IPS-NIHi7 (cell line): ENCODE data around the gene CPA4.
A peak's percentile ranks its signal among the peaks of the same experiment; 100 is the strongest.
"Not testable (repeated sequence)": the region's sequence is repeated elsewhere in the genome, so short reads cannot be mapped to it uniquely, and the experiment has no call there.

Source experiments
- DNase-seq: peaks from one replicate; pipeline ENCODE4 v3.0.0; 2012; ENCODE audit warnings: mixed read lengths; ENCODE audit errors: extremely low spot score

The CPA4 gene, protein sequence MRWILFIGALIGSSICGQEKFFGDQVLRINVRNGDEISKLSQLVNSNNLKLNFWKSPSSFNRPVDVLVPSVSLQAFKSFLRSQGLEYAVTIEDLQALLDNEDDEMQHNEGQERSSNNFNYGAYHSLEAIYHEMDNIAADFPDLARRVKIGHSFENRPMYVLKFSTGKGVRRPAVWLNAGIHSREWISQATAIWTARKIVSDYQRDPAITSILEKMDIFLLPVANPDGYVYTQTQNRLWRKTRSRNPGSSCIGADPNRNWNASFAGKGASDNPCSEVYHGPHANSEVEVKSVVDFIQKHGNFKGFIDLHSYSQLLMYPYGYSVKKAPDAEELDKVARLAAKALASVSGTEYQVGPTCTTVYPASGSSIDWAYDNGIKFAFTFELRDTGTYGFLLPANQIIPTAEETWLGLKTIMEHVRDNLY

DNA sequence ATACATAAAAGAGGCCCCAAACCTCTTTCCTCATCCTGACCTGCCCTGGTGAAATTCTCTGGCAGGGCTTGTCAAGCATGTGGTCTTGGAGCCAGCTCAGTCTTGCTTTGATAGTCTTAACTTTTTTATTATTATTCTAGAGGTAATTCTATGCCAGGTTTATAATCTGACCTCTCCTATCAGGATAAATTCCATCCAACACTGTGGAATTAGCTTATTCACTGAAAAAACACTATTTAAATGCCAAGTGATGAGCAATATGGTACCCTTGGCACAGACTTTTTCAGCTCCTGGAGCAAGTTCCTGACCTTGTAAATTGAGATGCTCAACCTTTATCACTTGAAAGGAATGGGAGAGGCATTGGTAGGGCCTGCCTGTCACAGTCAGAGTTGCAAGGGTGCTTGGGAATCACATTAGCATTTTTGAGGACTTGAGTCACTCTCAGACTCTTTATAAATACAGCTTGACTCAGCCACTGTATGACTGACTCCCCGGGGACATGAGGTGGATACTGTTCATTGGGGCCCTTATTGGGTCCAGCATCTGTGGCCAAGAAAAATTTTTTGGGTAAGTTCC is at the start of gene CPA4:
CPA4 (plus strand) TSS at position 480 of the 576 bp plus-strand sequence; CDS start at position 500, 20 bp downstream.
- DNase-seq, result no peak

DNA sequence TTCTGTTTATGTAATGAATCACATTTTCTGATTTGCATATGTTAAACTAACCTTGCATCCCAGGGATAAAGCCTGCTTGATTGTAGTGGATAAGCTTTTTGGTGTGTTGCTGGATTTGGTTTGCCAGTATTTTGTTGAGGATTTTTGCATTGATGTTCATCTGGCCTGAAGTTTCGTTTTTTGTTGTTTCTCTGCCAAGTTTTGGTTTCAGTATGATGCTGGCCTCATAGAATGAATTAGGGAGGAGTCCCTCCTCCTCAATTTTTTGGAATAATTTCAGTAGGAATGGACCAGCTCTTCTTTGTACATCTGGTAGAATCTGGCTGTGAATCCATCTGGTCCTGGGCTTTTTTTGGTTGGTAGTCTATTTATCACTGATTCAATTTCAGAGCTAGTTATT is 49.5 kb upstream of the CPA4 start:
- not testable (repeated sequence) for DNase-seq

DNA sequence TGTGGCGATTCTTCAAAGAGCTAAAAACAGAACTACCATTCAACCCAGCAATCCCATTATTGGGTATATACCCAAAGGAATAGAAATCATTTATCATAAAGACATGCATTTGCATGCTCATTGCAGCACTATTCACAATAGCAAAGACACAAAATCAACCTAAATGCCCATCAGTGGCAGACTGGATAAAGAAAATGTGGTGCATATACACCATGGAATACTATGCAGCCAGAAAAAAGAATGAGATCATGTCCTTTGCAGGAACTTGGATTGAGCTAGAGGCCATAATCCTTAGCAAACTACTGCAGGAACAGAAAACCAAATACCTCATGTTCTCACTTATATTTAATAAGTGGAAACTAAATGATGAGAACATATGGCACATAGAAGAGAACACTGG is 46.5 kb upstream of the CPA4 start:
- not testable (repeated sequence) for DNase-seq

DNA sequence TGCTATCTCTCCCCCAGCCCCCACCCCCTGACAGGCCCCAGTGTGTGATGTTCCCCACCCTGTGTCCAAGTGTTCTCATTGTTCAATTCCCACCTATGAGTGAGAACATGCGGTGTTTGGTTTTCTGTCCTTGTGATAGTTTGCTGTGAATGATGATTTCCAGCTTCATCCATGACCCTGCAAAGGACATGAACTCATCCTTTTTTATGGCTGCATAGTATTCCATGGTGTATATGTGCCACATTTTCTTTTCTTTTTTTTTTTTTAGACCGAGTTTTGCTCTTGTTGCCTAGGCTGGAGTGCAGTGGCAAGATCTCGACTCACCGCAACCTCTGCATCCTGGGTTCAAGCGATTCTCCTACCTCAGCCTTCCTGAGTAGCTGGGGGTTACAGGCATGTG is 44.1 kb upstream of the CPA4 start:
- not testable (repeated sequence) for DNase-seq

DNA sequence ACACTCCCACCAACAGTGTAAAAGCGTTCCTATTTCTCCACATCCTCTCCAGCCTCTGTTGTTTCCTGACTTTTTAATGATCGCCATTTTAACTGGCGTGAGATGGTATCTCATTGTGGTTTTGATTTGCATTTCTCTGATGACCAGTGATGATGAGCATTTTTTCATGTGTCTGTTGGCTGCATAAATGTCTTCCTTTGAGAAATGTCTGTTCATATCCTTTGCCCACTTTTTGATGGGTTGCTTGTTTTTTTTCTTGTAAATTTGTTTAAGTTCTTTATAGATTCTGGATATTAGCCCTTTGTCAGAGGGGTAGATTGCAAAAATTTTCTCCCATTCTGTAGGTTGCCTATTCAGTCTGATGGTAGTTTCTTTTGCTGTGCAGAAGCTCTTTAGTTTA is 43.3 kb upstream of the CPA4 start:
- not testable (repeated sequence) for DNase-seq

DNA sequence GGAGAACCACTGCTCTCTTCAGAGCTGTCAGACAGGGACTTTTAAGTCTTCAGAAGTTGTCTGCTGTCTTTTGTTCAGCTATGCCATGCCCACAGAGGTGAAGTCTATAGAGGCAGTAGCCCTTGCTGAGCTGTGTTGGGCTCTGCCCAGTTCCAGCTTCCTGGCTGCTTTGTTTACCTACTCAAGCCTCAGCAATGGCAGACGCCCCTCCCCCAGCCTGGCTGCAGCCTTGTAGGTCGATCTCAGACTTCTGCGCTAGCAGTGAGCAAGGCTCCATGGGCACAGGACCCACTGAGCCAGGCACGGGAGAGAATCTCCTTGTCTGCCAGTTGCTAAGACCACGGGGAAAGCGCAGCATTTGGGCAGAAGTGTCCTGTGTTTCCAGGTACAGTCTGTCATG is 38.4 kb upstream of the CPA4 start:
- DNase-seq, result no peak

DNA sequence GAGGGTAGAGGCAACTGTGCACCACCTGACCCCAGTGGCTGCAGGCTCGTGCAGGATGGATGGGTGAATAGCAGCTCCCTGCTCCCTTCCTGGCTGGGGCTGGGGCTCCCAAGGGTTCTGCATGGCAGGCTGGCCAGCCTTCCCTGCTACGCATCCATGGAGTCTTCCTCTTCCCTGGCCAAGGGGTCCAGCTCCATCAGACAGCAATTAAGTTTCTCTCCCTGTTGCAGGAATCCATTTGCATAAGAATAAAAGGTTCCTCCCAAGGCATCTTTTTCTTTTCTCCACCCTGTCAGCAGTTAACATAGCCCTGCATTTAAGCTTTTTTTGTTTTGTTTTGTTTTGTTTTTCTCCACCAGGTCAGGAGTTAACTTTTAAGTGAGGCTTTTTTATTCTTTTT is 36.3 kb upstream of the CPA4 start:
- DNase-seq, result no peak

DNA sequence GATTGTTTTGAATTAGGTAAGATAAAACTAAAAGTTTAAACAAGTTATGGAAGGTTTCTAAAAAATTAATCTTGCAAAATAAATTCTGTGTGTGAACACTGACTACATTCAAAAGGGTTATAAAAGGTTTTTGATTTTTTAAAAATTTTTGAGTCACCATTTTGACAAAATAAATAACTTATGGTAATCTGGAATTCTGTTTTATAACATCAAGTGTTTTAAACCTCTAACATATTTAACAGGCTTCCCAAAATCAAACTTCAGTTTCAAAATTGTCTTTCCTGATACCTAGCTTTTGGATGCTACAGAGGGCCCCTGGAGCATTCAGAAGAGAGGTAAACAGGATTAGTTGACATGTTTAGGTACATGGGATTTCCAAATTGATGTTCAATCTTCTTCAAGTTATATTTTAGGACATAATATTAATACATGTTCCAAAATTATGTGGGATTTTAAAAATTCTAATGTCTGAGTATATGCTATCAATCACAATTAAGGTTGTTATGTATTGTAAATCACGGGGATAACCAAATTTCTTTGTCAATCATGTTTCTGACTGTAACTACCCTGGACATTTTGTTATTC is 34.4 kb upstream of the CPA4 start:
- DNase-seq, result no peak

DNA sequence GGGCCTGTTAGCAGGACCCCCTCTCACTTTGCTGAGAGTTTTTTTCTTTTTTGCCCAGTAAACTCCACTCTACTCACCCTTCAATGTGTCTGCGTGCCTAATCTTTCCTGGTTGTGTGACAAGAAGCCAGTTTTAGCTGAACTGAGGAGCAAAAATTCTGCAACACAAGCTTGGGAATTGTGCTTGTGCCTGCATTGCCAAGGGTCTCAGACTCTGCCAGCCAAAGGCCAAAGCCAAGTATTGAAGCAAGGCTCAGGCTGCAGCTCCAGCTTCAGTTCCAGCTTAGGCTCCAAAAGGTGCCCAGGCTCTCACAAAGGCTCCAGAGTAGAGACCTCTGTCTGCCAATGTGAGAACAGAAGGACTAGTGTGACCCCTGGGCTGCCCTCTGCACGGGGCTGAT is 30.5 kb upstream of the CPA4 start:
- DNase-seq, result no peak

DNA sequence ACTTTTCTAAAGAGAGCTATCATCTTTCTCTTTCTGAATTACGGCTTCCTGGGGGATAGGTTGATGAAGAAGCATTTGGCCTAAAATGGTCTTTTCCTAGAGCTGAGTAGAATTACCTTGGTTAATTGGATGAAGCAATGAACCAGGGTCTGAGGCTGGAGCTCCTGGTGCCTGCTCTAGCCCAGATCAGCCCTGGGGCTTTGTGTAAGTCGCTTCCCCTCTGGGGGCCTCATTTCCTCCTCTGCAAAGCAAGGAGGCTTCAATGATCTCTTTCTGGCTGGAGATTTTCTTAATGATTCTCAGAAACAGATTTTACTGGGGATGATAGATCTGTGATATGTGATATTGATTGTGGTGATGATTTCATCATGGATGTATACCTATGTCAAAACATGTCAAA is 29.8 kb upstream of the CPA4 start:
- no peak for DNase-seq

DNA sequence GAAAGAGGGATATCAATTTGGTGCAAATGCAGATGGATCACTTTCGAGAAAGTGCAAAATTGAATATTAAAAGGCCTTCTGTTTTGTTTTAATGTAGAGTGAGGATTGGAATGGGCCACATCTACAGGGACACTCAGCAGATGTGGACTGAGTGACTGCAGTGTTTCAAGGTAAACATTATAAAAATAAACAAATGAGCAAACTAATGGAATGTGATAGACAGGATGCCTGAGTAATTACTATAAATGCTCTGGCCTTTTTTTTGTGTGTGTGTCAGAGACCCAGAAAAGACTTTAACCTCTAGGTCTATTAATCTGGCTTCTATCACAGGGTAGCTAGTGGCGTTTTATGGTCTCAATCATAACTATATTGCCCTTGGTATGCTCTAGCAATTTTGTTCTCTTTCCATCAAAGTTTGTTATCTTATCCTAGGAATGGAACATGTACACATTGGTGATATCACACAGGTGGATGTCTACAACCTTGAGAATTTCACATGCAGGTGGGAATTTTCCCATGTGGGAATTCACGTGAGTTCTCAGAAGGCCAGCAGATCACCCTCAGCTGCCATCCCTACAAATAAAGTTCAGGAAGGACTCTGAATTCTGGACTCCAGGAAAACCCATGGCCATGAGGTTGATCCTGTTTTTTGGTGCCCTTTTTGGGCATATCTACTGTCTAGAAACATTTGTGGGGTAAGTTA is 26.6 kb upstream of the CPA4 start, which contains the start of gene CPA2:
CPA2 (plus strand) TSS at position 606 of the 703 bp plus-strand sequence; CDS start at position 625, 19 bp downstream.
- DNase-seq, result no peak

DNA sequence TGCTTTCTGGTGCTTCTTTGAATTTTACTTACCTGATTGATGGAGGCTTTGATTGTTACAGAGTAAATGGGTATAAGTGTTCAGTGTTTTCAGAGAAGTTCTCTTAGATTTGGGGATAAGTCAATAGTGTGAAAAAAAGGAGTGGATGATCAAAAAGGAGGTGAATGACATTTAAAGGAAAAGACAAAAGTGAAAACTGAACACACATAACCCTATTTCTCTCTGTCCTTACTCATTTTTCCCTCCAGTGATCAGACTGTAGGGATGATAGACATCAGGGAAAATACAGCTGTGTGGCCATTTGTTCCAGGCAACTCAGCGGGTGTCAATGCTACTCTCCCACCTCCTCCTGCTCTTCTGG is 26.0 kb upstream of the CPA4 start:
- no peak for DNase-seq

DNA sequence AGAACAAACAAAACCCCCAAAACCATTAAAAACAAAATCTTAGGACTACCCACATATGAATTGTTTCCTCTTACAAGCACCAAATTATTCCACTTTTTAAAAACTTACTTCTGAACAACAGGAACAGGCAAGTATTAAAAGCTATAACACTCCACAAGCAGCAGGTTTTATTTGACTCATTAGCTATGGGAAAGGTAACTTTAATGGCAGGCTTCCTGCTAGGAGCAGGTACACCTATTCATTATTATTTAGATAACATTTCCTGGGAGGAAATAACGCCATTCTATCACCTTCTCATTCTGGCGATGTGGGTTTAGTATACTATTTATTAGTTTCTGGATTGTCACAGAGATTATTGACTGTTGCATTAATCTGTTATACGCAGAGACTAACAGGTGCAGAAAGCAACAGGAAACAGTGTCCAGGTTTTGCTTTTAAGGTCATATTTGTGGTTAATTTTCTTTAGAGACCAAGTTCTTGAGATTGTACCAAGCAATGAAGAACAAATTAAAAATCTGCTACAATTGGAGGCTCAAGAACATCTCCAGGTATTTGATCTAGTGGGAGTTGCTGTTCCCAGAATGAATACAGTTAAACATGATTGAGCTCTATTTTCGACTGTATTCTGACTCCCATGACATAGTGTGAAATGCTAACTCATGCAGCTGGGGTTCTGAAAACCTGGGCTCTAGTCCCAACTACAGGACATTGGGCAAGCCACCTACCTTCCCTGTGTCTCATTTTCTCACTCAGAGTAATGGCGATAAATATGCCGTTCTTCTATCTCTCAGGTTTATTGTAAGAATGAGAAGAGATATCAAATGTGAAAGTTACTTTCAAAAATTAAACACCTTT is 24.3 kb upstream of the CPA4 start:
- DNase-seq, result no peak

DNA sequence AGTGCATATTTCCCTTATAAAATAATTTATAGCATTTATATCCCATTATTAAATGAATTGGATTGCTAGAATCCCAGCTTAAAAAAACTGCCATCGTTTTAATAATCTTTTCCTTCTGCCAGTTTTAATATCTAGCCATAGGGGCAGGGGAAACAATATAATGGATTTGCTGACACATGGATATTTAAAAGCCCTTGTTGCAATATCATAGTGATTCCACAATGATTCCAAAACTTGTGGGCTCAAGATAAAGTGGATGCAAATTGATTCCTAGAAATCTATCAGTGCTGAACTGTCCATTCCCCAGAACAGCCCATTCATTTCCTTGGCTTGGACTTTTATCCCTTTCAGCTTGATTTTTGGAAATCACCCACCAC is 23.7 kb upstream of the CPA4 start:
- DNase-seq, result no peak

DNA sequence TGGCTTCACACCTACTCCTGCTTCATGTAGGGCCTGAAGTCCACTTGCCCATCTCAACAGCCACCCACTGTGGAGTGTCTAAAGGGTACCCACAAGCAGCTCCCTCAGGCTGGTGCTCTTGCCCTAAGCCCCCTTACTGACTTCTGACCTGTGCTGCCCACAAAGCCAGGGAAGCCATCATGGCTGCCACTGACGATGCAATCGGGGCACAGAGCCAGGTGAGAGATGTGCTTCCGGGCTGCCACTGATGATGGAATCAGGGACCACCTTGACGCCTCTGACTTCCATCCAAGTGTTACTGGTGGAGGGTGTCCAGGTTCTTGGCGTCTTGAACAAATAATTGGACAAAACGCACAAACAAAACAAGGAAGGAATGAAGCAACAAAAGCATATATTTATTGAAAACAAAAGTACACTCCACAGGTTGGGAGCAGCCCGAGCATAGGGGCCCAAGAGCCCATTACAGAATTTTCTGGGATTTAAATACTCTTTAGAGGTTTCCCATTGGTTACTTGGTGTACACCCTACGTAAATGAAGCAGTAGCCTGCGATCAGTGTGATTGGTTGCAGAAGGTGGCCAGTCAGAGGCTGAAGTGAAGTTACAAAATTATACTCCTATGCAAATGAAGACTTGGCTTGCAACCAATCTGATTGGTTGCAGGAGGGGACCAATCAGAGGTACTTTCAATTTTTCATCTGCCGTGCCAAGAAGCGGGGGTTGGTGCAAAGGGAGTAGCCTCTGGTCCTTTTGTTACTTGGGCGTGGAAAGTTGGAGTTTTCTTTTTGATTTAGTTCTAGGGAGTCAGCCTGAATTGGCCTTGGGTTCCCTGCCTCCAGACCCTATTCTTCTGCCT is 21.8 kb upstream of the CPA4 start:
- DNase-seq, result no peak

DNA sequence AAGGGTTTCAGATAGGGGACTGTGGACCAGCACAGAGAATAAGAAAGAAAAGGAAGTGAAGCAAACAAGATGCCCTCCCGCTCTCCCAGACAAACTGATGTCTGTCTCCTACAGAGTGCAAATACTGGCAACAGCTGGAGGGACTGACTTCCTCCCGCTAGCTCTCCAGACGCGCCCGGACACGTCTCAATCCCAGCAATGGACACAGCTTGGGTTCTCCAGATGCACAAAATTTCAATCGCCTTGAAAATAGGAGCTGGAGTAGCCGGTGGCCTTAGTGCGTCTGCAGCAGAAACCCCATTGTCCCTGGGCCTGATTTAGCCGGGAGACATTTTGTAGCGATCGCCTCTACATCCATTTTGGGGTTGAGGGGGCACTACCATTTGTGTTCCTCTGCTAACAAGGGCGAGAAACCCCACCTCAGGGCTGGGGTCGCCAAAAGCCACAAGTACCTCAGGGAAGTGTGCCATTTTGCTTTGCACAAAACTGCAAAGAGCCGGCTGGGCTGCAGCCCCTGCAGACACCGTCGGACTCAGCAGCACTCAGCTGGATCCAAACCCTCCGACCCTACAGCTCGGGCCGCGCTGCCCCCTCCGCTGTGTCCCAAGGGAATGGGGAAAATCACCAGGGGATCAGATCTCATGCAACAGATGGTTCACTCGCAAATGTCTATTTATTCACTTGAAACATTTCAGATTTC is 20.4 kb upstream of the CPA4 start:
- DNase-seq, result peak; percentile 31

DNA sequence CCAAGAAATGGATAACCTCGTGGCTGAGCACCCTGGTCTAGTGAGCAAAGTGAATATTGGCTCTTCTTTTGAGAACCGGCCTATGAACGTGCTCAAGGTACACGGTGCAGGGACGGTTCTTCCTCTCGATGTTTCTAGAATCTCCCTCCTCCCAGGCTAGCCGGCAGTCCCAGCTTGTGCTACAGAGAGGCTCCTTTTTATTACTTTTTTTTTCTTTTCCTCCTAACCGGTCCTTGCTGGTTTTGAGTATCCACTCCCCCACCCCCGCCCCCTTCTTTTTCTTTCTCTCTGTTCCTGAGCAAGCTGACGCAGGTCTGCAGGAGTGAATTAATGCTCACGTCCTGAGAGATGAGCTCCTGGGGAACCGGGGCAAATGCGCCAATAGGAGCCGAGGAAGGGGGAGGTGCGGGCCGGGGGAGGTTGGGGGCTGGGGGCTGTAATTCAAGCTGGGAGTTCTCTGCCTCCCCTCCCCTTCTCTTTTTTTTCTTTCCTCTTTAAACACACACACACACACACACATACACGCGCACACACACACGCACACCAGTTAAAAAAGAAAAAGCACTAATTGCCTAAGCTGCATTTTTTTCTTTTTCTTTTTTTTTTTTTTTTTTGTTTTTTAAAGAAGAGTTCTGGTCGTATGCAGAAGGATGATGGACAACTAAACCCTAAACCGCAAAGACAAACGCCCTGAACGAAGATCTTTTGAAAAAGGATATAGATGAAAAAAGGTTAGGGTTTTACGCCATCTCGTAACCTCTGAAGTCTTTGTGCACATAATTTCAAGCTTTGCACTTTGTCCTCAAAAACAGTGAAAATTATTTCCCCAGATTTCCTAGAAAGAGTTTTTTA is 19.7 kb upstream of the CPA4 start:
- peak; percentile 95 for DNase-seq

DNA sequence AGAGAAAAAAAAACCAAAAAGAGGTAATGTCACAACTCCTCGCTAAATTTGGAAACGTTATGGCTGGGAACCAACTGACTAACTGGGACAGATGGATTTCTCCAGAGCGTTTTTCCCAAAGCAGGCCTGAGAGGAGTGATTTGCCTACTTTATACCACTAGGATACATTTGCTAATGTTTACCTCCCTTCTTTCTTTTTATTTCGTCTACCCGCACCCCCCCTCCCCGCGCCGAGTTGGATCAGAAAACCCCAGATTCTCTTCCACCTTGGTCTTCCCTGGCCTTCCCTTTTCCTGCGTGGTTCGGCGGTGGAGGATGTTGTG is 19.1 kb upstream of the CPA4 start:
- peak; percentile 29 for DNase-seq

DNA sequence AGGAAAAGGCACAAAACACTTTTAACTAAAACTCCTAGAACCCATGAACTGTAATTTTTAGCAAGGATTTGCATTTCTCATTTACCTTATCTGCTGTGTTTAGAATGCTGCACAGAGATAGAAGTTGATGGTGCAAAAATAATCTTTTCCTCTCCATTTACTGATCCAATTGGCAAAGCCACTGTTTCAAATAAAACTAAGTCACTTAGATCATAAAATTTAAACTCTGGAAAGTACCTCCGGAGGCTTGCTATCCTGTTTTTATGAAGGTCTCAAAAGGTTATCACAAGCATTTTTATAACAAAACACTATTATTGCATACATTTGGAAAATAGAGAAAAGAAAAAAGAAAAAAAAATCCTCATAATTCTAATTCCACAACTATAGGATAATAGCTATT is 18.7 kb upstream of the CPA4 start:
- no peak for DNase-seq
